Testis (tissue), 3 donors: ENCODE data around the gene SPATA31D1. TPM values are rescaled to one million over a fixed set of nuclear protein-coding genes. Genes with fewer than 3 reads are reported as not detected.

Source experiments
- DNase-seq: peaks from one replicate; pipeline ENCODE4 v3.0.0-alpha.2; 2019
- H3K27ac ChIP-seq, 2 donors: fragments of 200-600 bp; sonication (generic); one replicate each; pipeline ENCODE4 v1.5.1; 2019
- H3K27me3 ChIP-seq: fragments of 200-600 bp; sonication (generic); one replicate; pipeline ENCODE4 v1.5.1; 2019
- H3K36me3 ChIP-seq: fragments of 200-600 bp; sonication (generic); one replicate; pipeline ENCODE4 v1.5.1; 2017; ENCODE audit warnings: low read depth; ENCODE audit errors: missing control alignments
- H3K4me1 ChIP-seq: fragments of 200-600 bp; sonication (generic); one replicate; pipeline ENCODE4 v1.5.1; 2019
- H3K4me3 ChIP-seq, 2 donors: fragments of 200-600 bp; sonication (generic); one replicate each; pipeline ENCODE4 v1.5.1; 2017 to 2019
- H3K9me3 ChIP-seq: fragments of 200-600 bp; sonication (generic); one replicate; pipeline ENCODE4 v1.5.1; 2017
- CTCF ChIP-seq, 3 experiments: fragments of 450-650 bp in 2 of 3; fragments of 200-600 bp in 1 of 3; sonication (generic) in 1 of 3; IDR thresholded peaks; one replicate each; pipeline ENCODE4 v1.5.1; 2016 to 2019; ENCODE audit warnings: antibody characterized with exemption in 3 of 3, mild to moderate bottlenecking in 2 of 3, moderate library complexity in 1 of 3
- POLR2A ChIP-seq: fragments of 450-650 bp; IDR thresholded peaks from one replicate; pipeline ENCODE4 v1.6.1; 2017; ENCODE audit warnings: antibody characterized with exemption, mild to moderate bottlenecking, moderate library complexity
- WGBS, 2 donors: methylation state at CpG; one replicate each; pipeline ENCODE4 v1.1.5; 2018; 5-methylcytosine and 5-hydroxymethylcytosine counted together
- intact Hi-C: fragments of 100-400 bp; cut with DNase I; formaldehyde crosslinking; loops from one replicate; pipeline ENCODE4 v1.15.1; 2023; ENCODE audit warnings: low total_unique reads
- polyA plus RNA-seq: library from polyadenylated mRNA; stranded (reverse); fragments of 350-450 nt; fragmentation: Illumina TruSeq; extraction: RNeasy Lipid Tissue Mini Kit (QIAGEN cat#74804); gene quantifications from one replicate; pipeline ENCODE4 v1.2.3, GENCODE V29; 2014; ENCODE audit warnings: low read depth, low replicate concordance; ENCODE audit not compliant: insufficient read depth
- total RNA-seq, 2 donors: library from RNA; depleted of rRNA; stranded (reverse); fragments of >200 nt; gene quantifications; one replicate each; pipeline ENCODE4 v1.2.3, GENCODE V29; 2016

The SPATA31D1 gene
- total and polyA plus RNA-seq, 3 donors from 2014 or later = 9.0 to 18.6 (median 12.1) TPM

- intact Hi-C loops = no loop called here
- no peaks in the 10 kb centered on the region for H3K4me1 ChIP-seq
- WGBS, 2 donors = 93 to 100% methylated on average over 1 of the region's 1 CpG
- H3K4me3 ChIP-seq = no peak overlapping the region
- no peak overlapping the region for H3K27ac ChIP-seq
- DNase-seq = no peak
- TF ChIP-seq CTCF (IDR thresholded peaks at IDR 0.05) (no peak), POLR2A (no peak)
- no peaks in the 10 kb centered on the region for H3K9me3 ChIP-seq
- no peaks in the 10 kb centered on the region for H3K36me3 ChIP-seq
- no peaks in the 10 kb centered on the region for H3K27me3 ChIP-seq
Measured at GRCh38 chr9:81989700-81990099, 1.1 kb downstream of the SPATA31D1 start.

DNA sequence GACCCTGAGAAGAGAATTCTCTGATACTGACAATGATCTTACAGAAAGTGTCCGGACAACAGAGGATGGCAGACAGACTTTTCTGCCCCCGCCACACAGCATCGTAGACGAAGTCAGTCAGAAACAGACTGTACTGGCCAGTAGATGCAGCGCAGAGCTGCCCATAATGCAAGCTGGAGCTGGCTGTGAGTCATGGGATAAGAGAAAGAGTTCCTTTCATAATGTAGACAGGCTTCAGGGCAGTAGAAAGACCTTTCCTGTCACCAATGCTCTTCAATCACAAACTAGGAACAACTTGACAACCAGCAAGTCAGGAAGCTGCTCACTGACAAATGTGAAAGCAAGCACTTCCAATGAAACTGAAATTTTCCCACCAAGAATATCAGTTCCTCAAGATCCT is 5.1 kb downstream of the SPATA31D1 start:
- no peak for DNase-seq
- Histone ChIP-seq H3K4me3 (no peak overlapping the region), H3K4me1 (no peaks in the 10 kb centered on the region), H3K27me3 (no peaks in the 10 kb centered on the region), H3K9me3 (no peaks in the 10 kb centered on the region), H3K27ac (no peak overlapping the region), H3K36me3 (no peaks in the 10 kb centered on the region)
- 96 to 98% methylated on average over 5 of the region's 5 CpGs for WGBS, 2 donors
- intact Hi-C loops = no loop called here
- no peak for TF ChIP-seq POLR2A
- no peak for TF ChIP-seq CTCF (IDR thresholded peaks at IDR 0.05)

- no peak for TF ChIP-seq CTCF (IDR thresholded peaks at IDR 0.05)
- TF ChIP-seq POLR2A = no peak
- no peaks in the 10 kb centered on the region for H3K36me3 ChIP-seq
- no peak for DNase-seq
- no peaks in the 10 kb centered on the region for H3K27me3 ChIP-seq
- no peaks in the 10 kb centered on the region for H3K4me1 ChIP-seq
- no peak overlapping the region for H3K4me3 ChIP-seq
- H3K27ac ChIP-seq = no peak overlapping the region
- no peaks in the 10 kb centered on the region for H3K9me3 ChIP-seq
- intact Hi-C loops = no loop called here
Measured at GRCh38 chr9:81999806-82000205, 11.2 kb downstream of the SPATA31D1 start.

DNA sequence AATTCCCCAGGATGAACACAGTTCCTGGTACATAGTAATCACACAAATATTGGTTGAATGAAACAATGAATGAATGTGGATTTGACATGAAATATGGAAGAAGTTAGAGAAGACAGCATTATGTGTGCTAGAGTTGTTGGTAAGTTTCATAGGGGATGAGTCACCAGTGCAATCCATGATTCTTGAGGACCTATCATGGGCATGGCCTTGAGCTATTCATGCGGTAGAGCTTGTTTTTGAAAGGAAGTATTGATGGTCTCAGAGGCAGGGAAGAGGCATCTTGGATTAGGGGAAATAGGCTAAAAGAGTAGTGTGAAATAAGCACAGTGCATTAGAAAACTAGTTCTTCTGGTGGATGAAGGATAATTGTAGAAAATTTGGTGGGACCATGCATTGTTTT is 22.1 kb downstream of the SPATA31D1 start:
- TF ChIP-seq CTCF (IDR thresholded peaks at IDR 0.05) = no peak
- no peak for TF ChIP-seq POLR2A
- no peak overlapping the region for H3K4me3 ChIP-seq
- H3K27me3 ChIP-seq = no peaks in the 10 kb centered on the region
- H3K36me3 ChIP-seq = no peaks in the 10 kb centered on the region
- H3K4me1 ChIP-seq = no peaks in the 10 kb centered on the region
- DNase-seq = no peak
- no peak overlapping the region for H3K27ac ChIP-seq
- intact Hi-C loops = no loop called here
- WGBS, 2 donors = 89 to 100% methylated on average over 1 of the region's 1 CpG
- H3K9me3 ChIP-seq = no peaks in the 10 kb centered on the region

DNA sequence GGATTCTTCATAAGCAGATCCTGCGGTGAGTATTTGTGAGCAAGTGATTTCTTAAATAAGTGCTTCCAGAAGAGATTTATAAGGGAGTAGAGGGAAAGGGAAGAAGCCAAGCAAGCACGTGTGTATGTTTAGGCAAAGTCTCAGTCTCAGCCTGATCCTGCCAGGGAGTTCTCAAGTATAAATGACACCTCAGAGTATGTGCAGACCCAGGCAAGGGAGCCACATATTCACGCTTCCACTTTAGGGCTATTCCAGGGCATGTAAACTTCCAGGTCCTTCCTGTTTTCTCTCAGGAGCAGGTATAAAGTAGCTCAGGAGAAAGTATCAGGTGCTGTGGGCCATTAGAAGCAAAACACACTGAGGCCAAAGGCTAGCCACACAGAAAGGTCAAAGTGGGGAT is 22.6 kb downstream of the SPATA31D1 start:
- Histone ChIP-seq H3K9me3 (no peaks in the 10 kb centered on the region), H3K4me1 (no peaks in the 10 kb centered on the region), H3K27ac (no peak overlapping the region), H3K27me3 (no peaks in the 10 kb centered on the region), H3K36me3 (no peaks in the 10 kb centered on the region), H3K4me3 (no peak overlapping the region)
- no peak for DNase-seq
- no peak for TF ChIP-seq POLR2A
- TF ChIP-seq CTCF (IDR thresholded peaks at IDR 0.05) = no peak
- intact Hi-C loops = no loop called here
- WGBS, 2 donors = 86 to 96% methylated on average over 3 of the region's 3 CpGs
